ENCODE results near the gene SLC25A39.

Gene SLC25A39

DNA sequence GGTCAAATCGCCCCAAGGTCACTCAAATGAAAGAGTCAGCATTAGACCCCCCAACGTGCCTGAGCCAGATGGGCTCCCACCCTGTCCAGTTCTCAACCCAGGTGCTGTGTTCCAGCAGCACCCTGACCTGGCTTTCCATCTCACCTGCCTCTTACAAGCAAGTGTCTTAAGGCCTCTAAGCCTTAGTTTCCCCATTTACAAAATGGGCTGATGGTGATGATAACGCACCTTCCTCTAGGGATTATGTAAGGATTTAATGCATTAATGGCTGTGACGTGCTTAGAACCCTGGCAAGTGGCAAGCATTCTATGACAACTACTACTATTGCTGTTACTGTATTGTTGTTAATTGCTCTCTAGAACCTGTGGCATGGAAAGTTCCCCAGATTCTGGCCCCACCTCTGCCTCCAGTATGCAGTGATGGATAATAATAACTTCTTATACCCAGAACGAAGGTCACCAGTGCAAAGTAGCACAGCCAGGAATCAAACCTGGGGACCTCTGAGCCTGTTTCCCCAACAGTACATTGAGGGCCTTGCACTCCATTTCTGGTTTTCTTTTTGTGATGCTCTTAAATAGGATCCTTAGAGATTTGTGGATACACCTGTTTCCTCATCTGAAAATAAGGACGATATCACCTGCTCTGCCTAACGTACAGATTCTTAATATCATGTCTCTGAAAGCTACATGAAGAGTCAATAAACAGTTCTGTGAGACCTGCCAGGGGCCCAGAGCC lies 3.3 kb upstream of the SLC25A39 start:
- TF ChIP-seq, protein P1, sequence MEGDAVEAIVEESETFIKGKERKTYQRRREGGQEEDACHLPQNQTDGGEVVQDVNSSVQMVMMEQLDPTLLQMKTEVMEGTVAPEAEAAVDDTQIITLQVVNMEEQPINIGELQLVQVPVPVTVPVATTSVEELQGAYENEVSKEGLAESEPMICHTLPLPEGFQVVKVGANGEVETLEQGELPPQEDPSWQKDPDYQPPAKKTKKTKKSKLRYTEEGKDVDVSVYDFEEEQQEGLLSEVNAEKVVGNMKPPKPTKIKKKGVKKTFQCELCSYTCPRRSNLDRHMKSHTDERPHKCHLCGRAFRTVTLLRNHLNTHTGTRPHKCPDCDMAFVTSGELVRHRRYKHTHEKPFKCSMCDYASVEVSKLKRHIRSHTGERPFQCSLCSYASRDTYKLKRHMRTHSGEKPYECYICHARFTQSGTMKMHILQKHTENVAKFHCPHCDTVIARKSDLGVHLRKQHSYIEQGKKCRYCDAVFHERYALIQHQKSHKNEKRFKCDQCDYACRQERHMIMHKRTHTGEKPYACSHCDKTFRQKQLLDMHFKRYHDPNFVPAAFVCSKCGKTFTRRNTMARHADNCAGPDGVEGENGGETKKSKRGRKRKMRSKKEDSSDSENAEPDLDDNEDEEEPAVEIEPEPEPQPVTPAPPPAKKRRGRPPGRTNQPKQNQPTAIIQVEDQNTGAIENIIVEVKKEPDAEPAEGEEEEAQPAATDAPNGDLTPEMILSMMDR (IDR thresholded peaks at IDR 0.05): no peak
- no peak for TF ChIP-seq ZFX (IDR thresholded peaks at IDR 0.05; ENCODE audit: borderline replicate concordance)
- H3K27ac ChIP-seq: peak overlapping the region; percentile 98; the same call in 1 of the 2 replicates

DNA sequence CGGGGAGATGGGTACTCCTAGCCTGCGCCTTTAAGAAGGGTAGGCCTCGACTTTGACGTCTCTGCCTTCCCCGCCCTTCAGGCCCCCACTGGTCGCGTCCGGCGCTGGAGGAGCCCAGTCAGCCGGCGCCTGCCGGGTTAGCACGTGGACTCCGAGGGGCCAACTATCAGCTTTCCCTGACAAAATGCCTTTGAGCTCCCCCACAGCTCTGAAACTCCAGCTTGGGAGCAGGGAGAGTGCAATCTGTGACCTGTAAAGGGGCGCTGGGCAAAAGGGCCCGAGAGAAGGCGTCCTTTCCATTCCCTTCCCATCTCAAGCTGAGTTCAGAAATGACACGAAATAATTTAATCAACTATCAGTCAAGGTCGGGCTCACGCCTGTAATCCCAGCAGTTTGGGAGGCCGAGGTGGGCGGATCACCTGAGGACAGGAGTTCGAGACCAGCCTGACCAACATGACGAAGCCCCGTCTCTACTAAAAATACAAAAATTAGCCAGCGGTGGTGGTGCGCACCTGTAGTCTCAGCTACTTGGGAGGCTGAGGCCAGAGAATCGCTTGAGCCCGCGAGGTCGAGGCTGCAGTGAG lies 2.3 kb upstream of the SLC25A39 start:
- H3K27ac ChIP-seq: peak overlapping the region; percentile 98

DNA sequence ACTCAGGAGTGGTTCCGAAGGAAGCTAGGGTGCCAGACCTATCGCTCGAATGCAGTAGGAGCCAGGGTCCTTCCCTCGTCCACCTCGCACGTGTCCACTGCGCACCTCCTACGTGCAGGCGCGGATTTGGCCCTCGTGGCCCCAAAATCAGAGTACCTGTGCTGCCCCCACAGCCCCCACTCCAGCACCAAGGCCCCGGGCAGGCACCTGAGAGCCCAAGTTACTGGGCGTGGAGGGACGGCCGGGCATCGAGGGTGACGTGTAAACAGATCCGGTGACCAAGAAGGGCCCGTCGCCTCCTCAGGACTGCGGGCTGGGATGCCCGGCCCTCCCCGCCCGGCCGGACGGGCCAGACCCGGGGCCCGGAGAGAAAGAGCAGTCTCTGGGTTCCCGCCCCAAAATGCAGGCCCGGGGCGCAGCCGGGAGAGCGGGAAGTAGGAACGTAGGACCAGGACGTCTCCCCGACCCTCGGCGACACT lies 492 bp downstream of the SLC25A39 start:
- H3K27ac ChIP-seq: peak overlapping the region; percentile 98
- no peak for TF ChIP-seq ZFX (IDR thresholded peaks at IDR 0.05; ENCODE audit: borderline replicate concordance)
- TF ChIP-seq, protein P1 (IDR thresholded peaks at IDR 0.05): no peak

More for the DNA sequence above, 2.3 kb upstream of the SLC25A39 start:
- TF ChIP-seq, protein P1 (IDR thresholded peaks at IDR 0.05): no peak
- TF ChIP-seq ZFX (IDR thresholded peaks at IDR 0.05; ENCODE audit: borderline replicate concordance): no peak

DNA sequence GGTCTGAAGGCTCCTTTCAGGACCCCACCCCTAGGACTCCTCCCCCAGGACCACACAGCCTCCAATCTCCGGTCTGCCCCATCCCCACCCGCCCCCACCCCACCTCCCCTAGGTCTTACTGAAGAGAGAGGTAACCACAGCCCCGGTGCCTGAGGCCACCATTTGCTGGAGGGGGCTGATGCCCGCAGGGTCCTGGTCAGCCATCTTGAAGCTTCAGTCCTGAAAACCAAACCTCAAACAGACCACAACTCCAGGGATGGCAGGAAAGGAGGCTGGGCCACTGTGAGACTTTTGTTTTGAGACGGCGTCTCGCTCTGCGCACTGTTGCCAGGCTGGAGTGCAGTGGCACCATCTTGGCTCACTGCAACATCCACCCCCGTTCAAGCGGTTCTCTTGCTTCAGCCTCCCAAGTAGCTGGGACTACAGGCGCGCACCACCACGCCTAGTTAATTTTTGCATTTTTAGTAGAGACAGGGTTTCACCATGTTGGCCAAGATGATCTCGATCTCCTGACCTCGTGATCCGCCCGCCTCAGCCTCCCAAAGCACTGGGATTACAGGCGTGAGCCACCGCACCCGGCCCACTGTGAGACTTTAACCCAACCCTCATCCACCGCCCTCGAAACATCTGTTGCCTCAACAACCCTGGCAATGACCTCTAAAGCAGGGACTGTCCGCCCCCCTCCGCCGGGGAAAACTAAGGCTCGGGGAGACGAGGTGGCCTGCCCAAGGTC lies 1.1 kb downstream of the SLC25A39 start:
- H3K27ac ChIP-seq: peak overlapping the region; percentile 98
- no peak for TF ChIP-seq ZFX (IDR thresholded peaks at IDR 0.05; ENCODE audit: borderline replicate concordance)
- TF ChIP-seq, protein P1 (IDR thresholded peaks at IDR 0.05): no peak

DNA sequence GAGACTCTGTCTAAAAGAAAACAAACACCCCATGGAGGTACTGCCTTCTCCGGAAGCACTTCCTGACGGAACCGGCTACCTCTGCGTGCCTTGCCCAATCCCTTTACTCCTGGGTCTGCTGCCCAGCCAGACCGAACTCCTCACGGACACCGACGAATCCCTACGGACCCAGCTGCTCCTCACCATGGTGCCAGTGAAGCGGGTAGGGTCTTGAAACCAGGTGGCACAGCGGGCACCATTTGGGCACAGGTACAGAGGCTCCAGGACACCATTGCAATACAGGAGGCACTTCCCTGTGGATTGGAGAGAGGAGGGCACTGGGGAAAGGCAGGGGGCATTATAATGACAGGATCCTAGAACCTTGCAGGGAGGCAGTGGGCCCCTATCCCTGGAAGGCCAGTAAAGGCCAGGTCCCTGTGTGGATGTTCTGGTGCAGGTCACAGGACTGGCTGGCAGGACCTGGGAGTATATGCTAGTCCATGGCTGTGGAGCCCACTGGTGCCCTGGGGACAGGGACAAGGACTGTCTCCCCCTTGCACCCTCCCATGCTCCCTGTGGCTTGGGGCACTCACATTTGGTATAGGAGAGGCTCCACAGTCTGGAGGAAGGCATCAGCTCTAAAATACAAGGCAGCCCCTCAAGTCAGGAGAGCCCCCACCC lies 2.3 kb downstream of the SLC25A39 start:
- H3K27ac ChIP-seq: peak overlapping the region; percentile 98
- TF ChIP-seq, protein P1 (IDR thresholded peaks at IDR 0.05): no peak
- TF ChIP-seq ZFX (IDR thresholded peaks at IDR 0.05; ENCODE audit: borderline replicate concordance): no peak

DNA sequence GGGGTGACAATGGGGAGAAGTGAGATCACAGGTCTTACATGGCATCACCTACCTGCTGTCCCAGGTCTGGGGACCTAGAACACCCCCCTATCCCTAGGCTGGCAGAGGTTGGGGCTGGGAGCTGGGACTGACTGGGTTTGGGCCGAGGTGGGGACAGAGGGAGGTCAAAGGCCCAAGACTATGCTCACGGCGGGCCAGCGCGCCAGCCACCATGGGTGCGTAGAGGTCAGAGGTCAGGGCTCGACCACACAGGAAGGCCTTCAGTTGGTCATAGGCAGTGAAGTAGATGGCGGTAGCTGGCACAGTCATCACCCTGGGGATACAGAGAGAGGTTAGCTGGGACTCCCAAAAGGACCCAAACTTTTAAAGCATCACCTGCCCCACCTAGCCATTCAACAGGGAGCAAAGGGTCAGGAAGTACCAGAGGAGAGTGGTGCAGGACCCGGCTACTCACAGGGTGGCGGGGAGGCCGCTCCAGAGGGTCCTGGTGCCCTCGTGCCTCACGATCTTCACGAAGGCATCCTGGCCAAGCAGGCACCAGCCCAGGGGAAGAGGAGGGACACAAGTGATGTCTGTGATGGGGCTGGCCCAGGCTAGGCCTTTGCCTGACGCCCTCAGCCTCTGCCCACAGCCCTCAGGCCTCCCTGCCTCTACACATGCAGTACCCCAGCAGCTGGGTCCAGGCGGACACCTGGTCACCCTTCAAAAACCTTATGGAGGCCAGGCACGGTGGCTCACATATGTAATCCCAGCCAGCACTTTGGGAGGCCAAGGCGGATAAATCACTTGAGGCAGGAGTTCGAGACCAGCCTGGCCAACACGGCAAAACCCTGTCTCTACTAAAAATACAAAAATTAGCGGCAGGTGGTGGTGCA lies 3.1 kb downstream of the SLC25A39 start:
- TF ChIP-seq ZFX (IDR thresholded peaks at IDR 0.05; ENCODE audit: borderline replicate concordance): no peak
- TF ChIP-seq, protein P1 (IDR thresholded peaks at IDR 0.05): no peak
- H3K27ac ChIP-seq: no peak overlapping the region
